A549 (cell line): ENCODE data around the gene SLC37A1.

Experiments
- POLR2A ChIP-seq: IDR thresholded peaks from 2 replicates; pipeline ENCODE4 v1.6.1; 2012; ENCODE audit warnings: mild to moderate bottlenecking, low read length
- TF ChIP-seq, protein P1 (sequence below): fragments of >200 bp; sonication (Bioruptor Twin); formaldehyde crosslinking; IDR thresholded peaks from 3 replicates; pipeline ENCODE4 v1.5.1; 2016

DNA sequence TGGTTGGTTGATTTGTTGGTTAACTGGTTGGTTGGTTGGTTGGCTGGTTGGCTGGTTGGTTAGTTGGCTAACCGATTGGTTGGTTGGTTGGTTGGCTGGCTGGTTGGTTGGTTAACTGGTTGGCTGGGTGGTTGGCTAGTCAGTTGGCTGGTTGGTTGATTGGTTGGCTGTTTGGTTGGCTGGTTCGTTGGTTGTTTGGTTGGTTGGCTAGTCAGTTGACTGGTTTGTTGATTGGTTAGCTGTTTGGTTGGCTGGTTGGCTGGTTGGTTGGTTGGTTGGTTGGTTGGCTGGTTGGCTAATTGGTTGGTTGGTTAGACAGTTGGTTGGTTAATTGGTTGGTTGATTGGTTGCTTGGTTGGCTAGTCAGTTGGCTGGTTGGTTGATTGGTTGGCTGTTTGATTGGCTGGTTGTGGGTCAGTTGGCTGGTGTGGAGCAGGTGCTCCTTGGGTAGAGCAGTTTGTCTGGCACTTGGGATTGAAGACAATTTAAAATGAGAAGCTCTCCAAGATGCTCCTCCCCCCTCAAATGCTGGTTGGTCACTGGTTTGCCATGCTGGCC lies 24.6 kb upstream of the SLC37A1 start:
- TF ChIP-seq, protein P1, sequence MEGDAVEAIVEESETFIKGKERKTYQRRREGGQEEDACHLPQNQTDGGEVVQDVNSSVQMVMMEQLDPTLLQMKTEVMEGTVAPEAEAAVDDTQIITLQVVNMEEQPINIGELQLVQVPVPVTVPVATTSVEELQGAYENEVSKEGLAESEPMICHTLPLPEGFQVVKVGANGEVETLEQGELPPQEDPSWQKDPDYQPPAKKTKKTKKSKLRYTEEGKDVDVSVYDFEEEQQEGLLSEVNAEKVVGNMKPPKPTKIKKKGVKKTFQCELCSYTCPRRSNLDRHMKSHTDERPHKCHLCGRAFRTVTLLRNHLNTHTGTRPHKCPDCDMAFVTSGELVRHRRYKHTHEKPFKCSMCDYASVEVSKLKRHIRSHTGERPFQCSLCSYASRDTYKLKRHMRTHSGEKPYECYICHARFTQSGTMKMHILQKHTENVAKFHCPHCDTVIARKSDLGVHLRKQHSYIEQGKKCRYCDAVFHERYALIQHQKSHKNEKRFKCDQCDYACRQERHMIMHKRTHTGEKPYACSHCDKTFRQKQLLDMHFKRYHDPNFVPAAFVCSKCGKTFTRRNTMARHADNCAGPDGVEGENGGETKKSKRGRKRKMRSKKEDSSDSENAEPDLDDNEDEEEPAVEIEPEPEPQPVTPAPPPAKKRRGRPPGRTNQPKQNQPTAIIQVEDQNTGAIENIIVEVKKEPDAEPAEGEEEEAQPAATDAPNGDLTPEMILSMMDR: no peak
- no peak for TF ChIP-seq POLR2A
